Fibroblast of skin of abdomen (primary cell): ENCODE data around the gene MAB21L4.
A peak's percentile ranks its signal among the peaks of the same experiment; 100 is the strongest.
"Not testable (repeated sequence)": the region's sequence is repeated elsewhere in the genome, so short reads cannot be mapped to it uniquely, and the experiment has no call there.

Source experiments
- DNase-seq: peaks from one replicate; pipeline ENCODE4 v3.0.0-alpha.2; 2013

MAB21L4 gene

DNA sequence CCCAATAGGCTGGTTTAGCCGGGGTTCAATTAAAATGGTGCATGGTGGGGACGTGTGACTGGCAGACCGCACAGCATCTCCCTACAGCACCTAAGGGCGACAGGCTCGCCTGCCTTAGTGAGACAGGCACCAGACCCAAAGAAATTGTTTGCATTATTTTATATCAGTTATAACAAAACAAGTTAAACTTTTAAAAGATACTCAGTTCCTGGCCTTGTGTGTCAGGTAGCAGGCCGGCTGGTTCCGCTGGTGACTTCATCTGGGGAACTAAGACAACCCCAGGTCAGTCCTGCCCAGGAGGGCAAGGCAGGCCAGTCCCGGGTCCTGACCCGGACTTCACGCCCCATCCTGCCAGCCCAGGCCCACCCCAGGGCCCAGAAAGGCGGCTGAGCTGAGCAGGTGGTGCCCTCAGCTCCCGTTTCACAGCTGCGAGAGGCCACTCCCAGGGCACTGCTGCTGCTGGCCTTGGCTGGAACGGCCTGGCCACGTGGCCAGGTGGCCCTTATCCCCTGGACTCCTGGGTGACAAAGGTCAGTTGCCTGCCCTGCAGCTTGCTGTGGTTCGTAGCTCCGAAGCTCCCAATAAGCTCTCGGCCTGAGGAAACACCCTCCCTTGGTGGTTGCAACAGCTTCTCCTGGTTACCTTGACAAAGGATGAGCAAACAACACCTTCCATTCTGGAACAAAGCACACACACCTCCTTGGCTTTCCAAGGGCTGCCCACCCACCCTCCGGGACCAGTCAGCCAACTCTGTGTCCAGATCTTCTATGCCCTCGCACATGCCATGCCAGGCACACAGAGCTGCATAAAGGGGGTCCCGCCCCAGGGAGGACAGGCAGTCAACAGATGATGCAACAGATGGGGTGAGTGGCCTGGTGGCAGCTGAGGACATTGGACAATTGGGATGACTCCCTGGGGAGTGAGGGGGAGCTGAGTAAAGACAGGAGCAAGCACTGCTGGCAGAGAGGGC lies 38.6 kb downstream of the MAB21L4 start:
- no peak for DNase-seq

DNA sequence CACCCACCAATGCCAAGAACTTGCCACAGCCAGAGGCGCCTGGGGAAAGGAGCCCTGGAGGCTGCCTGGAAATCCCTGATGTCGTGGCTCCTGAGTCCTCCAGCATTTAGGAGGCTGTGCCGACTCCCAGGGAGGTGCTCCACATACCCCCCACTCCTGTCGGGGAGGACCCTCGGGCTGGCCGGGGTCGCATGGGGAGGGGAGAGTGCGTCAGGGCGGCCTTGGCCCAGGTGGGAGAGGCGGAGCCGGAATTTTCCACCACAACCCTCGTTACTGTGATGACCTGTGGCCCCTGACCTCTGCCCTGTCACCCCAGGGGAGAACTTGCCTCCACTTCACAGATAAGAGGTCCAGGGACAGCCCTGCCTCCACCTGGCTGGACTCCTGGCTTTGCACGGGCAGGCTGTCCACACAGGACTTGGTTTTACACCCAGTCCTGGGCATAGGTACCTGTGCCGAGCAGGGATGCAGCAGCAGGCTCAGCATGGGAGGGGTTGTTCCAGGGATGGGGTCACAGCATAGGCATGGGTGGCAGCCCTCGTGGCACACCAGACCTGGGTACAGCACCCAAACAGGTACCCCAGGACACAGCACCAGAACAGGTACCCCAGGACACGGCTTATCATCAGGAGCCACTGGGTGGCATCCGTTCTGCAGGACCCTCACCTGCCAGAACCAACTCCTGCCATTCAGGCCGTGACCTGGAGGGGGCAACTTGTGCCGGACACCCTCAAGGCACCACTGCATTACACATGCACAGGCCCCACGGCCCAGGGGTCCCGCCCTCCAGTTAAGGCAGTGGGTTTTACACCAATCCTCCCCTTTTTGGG lies 39.6 kb downstream of the MAB21L4 start:
- DNase-seq: no peak

DNA sequence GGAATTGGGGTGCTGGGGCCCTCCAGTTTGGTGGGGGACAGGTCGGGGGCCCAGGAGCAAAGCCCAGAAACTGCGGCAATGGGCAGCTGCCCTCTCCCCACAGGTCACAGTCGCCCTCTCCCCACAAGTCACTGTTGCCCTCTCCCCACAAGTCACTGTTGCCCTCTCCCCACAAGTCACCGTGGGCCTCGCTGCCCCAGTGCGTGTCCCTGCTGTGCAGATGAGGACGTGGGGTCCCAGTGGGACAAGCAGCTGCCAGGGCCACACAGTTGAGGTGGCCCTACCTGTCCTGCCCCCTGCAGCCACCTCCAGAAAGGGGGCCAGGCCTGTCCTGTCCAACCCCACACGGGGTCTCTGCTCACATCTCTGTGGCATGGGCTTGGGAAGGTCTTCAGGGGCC lies 40.3 kb downstream of the MAB21L4 start:
- DNase-seq: no peak

- DNase-seq: no peak
Measured at GRCh38 chr2:240852671-240853314, 43.2 kb downstream of the MAB21L4 start.

DNA sequence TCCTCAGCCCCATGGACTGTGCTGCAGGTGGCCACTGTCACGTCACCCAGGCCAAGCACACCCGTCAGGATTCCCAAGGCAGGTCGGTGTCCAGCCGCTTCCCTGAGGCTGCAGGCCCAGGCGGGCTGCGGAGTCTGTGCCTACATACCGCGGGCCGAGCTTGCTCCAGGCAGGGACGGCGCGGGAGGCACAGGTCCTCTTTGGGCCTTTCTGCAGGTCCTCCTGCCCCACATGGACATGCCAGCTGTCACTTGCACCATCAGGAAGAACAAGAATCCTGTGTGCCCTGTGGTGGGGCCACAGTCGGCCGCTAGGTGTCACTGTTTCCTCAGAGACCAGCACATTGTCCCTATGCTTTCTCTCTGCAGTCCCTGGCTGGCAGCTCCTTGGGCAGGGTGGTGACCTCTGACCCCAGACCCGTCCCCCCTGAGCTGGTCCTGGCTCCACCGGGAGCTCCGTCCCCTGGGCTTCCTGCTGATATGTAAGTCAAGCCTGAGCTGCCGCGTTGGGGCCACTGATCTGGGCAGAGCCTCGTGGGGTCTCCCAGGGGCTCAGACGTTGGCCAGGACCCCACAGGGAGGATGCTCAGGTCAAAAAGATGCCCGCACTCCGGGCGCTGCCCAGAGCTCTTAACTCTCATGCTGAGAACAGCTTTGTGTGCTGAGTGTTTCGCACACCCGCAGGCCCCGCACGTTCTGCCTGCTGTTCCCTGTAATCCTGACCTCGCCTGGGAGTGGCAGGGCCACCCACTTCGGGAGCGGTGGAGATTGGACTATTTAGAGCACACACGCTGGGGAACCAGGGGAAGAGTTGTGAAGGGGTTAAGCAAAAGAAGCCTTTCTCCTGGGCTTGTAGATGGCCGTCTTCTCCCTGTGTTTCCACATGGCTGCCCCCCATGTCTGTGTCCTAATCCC lies 44.6 kb downstream of the MAB21L4 start:
- DNase-seq: peak; percentile 63

GRCh38 chr2:240850756-240851077 lies 45.2 kb downstream of the MAB21L4 start:
- no peak for DNase-seq

DNA sequence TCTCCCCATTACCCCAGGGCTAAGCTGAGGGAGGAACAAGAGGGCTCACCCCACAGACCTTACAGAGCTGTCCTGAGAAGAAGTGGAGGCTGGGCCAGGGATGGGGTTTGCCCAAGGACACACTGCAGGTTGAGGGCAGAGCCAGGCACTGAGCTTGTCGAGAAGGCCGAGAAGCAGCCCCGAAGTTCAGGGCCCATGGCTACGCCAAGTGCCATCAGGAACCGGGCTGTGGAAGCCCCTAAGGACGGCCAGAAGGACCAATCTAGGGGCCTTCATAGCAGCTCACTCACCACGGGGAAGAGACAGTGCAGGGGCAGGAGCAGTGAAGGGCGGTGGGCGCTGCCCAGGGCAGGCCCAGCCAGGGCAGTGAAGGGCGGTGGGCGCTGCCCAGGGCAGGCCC lies 45.9 kb downstream of the MAB21L4 start:
- no peak for DNase-seq

DNA sequence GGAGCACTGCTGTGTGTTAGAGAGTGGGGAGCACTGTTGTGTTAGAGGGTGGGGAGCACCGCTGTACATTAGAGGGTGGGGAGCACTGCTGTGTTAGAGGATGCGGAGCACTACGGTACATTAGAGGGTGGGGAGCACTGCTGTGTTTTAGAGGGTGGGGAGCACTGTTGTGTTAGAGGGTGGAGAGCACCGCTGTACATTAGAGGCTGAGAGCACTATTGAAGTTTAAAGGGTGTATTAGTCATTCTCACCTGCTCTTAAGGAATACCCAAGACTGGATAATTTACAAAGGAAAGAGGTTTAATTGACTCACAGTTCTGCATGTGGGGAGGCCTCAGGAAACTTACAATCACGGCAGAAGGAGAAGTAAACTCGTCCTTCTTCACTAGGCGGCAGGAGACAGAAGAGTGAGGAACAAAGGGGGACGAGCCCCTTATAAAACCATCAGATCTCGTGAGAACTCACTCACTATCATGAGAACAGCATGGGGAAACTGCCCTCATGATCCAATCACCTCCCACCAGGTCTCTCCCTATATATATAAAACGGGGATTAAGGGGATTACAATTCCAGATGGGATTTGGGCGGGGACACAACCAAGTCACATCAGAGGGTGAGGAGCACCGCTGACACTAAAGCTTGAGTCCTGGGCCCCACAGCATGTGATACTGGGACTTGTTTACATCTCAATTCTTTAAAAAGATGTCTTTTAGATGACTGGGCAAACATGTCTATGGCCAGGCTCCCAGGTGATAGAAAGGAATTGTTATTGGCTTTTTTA lies 46.9 kb downstream of the MAB21L4 start:
- no peak for DNase-seq

DNA sequence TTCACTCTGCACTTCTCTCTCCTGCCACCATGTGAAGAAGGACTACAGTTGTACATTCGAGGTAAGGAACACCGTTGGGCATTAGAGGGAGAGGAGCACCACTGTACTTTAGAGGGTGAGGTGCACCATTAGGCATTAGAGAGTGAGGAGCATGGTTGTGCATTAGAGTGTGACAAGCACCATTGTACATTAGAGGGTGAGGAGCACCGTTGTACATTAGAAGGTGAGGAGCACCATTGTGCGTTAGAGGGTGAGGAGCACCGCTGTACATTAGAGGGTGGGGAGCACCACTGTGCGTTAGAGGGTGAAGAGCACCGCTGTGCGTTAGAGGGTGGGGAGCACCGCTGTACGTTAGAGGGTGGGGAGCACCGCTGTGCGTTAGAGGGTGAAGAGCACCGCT lies 48.1 kb downstream of the MAB21L4 start:
- DNase-seq: no peak

DNA sequence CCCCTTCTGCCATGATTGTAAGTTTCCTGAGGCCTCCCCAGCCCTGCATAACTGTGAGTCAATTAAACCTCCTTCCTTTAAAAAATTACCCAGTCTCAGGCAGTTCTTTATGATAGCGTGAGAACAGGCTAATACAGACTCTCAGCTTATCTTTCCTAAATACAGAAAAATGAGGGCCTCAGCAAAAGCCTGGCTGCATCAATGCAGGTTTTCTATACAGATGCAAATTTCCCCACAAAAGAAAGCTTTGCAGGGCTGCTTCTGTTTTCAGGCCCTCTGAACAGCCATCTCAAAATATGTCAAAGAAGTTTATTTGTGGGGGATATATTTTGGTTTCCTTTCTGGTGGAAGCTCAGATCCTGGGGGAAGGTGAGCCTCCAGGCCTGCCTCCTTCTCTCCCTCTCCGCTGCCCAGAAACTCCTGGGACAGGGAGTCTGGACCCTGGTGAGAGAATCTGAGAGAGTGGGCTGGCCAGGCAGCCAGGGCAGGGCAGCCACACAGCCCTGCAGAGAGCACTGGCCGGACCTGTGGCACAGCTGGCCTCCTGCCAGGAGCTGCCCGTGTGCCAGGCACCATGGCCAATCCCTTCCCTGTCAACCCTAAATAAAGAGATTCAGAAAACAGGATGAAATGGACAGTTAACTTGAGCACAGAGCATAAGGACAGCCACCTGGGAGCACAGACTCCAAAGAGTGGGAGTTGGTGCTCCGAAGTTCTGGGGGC lies 48.9 kb downstream of the MAB21L4 start:
- DNase-seq: no peak

GRCh38 chr2:240846309-240846708 lies 49.6 kb downstream of the MAB21L4 start:
- DNase-seq: not testable (repeated sequence)

DNA sequence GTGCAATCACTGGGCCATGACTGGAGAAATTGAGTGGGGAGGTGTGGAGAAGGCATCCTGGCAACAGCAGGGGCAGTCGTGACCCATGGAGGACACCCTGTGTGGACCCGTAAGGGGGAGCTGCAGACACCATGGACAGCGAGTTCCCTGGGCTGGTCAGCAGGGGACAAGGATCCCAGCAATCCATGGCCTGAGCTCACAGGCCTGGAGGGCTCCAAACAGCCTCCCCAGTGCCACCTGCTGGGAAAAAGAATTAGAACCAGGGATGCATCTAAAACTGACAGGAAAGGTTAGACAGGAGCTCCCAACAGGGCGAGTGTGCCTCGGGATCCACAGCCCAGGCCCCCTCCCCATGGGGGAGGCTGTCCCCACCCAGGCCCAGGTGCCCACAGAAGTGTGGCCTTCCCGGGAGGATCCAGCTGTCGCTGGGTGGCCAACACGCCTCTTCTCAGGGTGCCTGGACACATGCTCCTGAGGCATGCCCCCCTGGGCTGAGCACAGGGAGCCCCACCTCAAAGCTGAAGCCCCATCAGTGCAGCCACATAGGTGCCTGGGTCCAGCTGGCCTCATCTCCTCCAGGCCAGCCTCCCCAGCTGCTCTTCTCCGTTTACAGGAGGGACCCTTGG lies 55.4 kb downstream of the MAB21L4 start:
- DNase-seq: peak; percentile 37

GRCh38 chr2:240839152-240840143 lies 56.5 kb downstream of the MAB21L4 start:
- no peak for DNase-seq

- DNase-seq: no peak
Measured at GRCh38 chr2:240837621-240838020, 58.3 kb downstream of the MAB21L4 start.

DNA sequence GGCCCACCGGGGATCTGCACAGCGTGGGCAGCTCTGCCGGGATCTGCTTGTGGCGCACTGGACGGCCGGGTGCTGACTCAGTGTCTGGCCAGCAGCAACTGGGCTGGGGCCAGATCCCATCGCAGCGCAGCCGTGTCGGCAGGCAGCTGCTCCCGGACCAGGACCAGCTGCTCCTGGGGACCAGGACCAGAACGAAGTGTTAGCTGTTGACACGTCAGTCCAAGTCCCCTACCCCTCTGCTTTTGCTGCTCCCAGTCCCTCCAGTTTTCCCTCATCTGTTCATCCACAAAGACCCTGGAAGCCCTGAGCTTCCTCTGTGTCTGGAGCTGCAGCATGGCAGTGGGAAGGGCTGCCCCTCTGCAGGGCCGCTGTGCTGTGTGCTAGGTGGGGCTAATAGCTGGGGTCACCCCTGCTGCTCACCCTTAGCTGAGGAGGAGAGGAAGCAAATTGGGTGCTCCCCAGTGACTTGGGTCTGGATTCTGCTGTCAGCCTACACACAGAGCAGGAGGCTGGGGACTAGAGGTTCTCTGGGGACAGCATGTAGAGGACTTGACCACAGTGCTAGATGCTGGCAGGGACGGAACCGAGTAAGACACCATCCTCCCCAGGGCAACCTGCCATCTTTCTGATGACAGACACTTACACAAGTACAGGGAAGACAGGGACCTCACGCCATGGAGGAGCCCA lies 59.0 kb downstream of the MAB21L4 start:
- no peak for DNase-seq
